ENCODE results near the gene OSBPL10.

DNA sequence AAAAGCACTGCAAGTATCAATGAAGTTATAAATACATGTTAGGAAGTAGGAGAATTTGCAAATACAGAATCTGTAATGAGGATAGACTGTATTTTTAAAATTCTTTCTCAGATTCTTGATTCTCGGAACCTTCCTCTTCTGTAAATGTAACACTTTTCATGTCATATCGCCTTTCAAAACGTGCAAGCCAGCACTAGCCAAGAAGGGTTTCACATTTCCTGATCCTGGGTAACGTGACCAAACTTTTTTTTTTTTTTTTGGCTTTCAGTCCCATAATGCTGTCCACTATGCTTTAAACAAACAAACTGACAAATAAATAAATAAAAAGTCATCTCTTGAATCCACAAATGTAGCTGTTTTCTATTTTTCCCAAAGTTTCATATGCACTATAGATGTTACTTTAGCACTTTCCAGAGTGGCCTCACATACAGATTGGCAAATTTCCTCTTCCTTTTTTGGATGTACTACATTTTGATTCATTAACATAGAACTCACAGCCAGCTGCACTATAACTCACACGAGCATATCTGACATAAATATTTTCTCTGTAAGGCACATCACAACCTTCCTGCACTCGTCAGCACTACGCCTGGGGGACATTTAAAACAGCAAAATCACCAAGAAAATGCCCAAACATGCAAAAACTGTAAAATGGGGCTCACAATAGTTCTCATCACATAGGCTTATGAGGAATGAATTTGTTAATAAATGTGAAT, 208.1 kb downstream of the OSBPL10 start:
- TF ChIP-seq EZH2 (IDR thresholded peaks at IDR 0.05; ENCODE audit: borderline replicate concordance, low read length) (no peak), CTCF (conservative IDR thresholded peaks at IDR 0.05 in 1 of 2, IDR thresholded peaks at IDR 0.05 in 1 of 2; ENCODE audit: extremely low read depth in 1 of 2, insufficient read depth in 1 of 2, low read depth in 1 of 2, low read length in 2 of 2) (no peak)

Measured in mammary epithelial cell (primary cell).